GM19035 (cell line): Measurements from ENCODE around the gene UBXN11.
A peak's percentile ranks its signal among the peaks of the same experiment; 100 is the strongest.

Experiments used
- ATAC-seq: cut with Tn5 transposase; IDR thresholded peaks from one replicate; pipeline ENCODE4 v1.9.1; 2021; ENCODE audit not compliant: unreplicated experiment

UBXN11 gene

GRCh38 chr1:26306290-26307229, at the start of gene UBXN11:
Gene UBXN11, minus strand, starts transcription at chr1:26306636. Its CDS starts 3,753 bp downstream, at chr1:26302883.
- peak; percentile 99 for ATAC-seq

GRCh38 chr1:26356106-26356505, 49.7 kb upstream of the UBXN11 start:
- no peak for ATAC-seq

- no peak for ATAC-seq
Measured at GRCh38 chr1:26354972-26355371, 48.5 kb upstream of the UBXN11 start.

GRCh38 chr1:26353976-26354820, 47.8 kb upstream of the UBXN11 start, which contains the start of gene CRYBG2:
Gene CRYBG2, minus strand, starts transcription at chr1:26354130. Its CDS starts 7,473 bp downstream, at chr1:26346657.
- no peak for ATAC-seq

GRCh38 chr1:26353210-26353859, 46.9 kb upstream of the UBXN11 start:
- ATAC-seq = no peak

GRCh38 chr1:26352338-26352679, 45.9 kb upstream of the UBXN11 start:
- no peak for ATAC-seq

GRCh38 chr1:26351590-26352337, 45.3 kb upstream of the UBXN11 start:
- ATAC-seq = no peak

GRCh38 chr1:26350701-26351589, 44.5 kb upstream of the UBXN11 start:
- no peak for ATAC-seq

- ATAC-seq = no peak
Measured at GRCh38 chr1:26350343-26350700, 43.9 kb upstream of the UBXN11 start.

- no peak for ATAC-seq
Measured at GRCh38 chr1:26349877-26350244, 43.4 kb upstream of the UBXN11 start.

GRCh38 chr1:26349188-26349876, 42.9 kb upstream of the UBXN11 start:
- no peak for ATAC-seq

- no peak for ATAC-seq
Measured at GRCh38 chr1:26346274-26347033, 40.0 kb upstream of the UBXN11 start.

GRCh38 chr1:26345718-26346117, 39.3 kb upstream of the UBXN11 start:
- no peak for ATAC-seq

GRCh38 chr1:26344147-26344920, 37.9 kb upstream of the UBXN11 start:
- ATAC-seq = no peak

- ATAC-seq = no peak
Measured at GRCh38 chr1:26340047-26340481, 33.6 kb upstream of the UBXN11 start.

- ATAC-seq = no peak
Measured at GRCh38 chr1:26338670-26339069, 32.2 kb upstream of the UBXN11 start.

- ATAC-seq = no peak
Measured at GRCh38 chr1:26337625-26338024, 31.2 kb upstream of the UBXN11 start.

- ATAC-seq = no peak
Measured at GRCh38 chr1:26337206-26337535, 30.7 kb upstream of the UBXN11 start.
